Heart right ventricle (tissue), 16 donors: ENCODE data around the gene PTPRJ. TPM values are rescaled to one million over a fixed set of nuclear protein-coding genes. Genes with fewer than 3 reads are reported as not detected.
A peak's percentile ranks its signal among the peaks of the same experiment; 100 is the strongest.

ENCODE experiments used
- ATAC-seq, 8 donors: fragments of 200-7000 bp; cut with Tn5 transposase; one replicate each; pipeline ENCODE4 v1.9.1; 2020; ENCODE audit warnings: mild to moderate bottlenecking in 8 of 8, moderate library complexity in 8 of 8, moderate number of reproducible peaks in 1 of 8
- DNase-seq, 2 donors: peaks; one replicate each; pipeline ENCODE4 v3.0.0-alpha.2; 2020
- H3K27ac ChIP-seq, 10 donors: fragments of 200-600 bp; sonication (generic) in 2 of 10; one replicate each; pipeline versions ENCODE4 v1.5.0 to v1.8.0; 2020 to 2022; ENCODE audit warnings: mild to moderate bottlenecking in 3 of 10
- H3K27me3 ChIP-seq, 7 donors: fragments of 200-600 bp; one replicate each; pipeline ENCODE4 v1.8.0; 2021 to 2022; ENCODE audit warnings: mild to moderate bottlenecking in 2 of 7
- H3K36me3 ChIP-seq, 9 donors: fragments of 200-600 bp; sonication (generic) in 1 of 9; one replicate each; pipeline versions ENCODE4 v1.5.0 to v1.8.0; 2020 to 2022; ENCODE audit warnings: mild to moderate bottlenecking in 2 of 9
- H3K4me1 ChIP-seq, 9 donors: fragments of 200-600 bp; sonication (generic) in 1 of 9; one replicate each; pipeline versions ENCODE4 v1.5.0 to v1.8.0; 2020 to 2022; ENCODE audit warnings: mild to moderate bottlenecking in 4 of 9
- H3K4me3 ChIP-seq, 10 donors: fragments of 200-600 bp; sonication (generic) in 2 of 10; one replicate each; pipeline versions ENCODE4 v1.5.0 to v1.8.0; 2020 to 2022; ENCODE audit warnings: mild to moderate bottlenecking in 7 of 10, moderate library complexity in 2 of 10
- H3K9me3 ChIP-seq, 11 donors: fragments of 200-600 bp in 10 of 11; sonication (generic) in 2 of 11; one replicate each; pipeline versions ENCODE4 v1.5.0 to v1.8.0; 2013 to 2022; ENCODE audit warnings: mild to moderate bottlenecking in 2 of 11, control low read depth in 1 of 11, moderate library complexity in 1 of 11
- WGBS, 2 donors: extraction: QIAGEN DNeasy Blood & Tissue Kit; methylation state at CpG; one replicate each; pipeline ENCODE4 v1.1.7; 2013; ENCODE audit warnings: inconsistent platforms in 1 of 2; 5-methylcytosine and 5-hydroxymethylcytosine counted together
- intact Hi-C, 10 donors: fragments of 100-400 bp; cut with DNase I; formaldehyde crosslinking; loops; one replicate each; pipeline versions ENCODE4 v1.11.1 to v1.14.2; 2022
- polyA plus RNA-seq, 2 donors: library from polyadenylated mRNA; stranded (reverse); fragments of 200-250 nt; gene quantifications; one replicate each; pipeline ENCODE4 v1.2.3, GENCODE V29; 2013
- total RNA-seq, 10 donors: library from RNA; stranded (reverse); fragmentation: NEBNext Ultra II Directional in 3 of 10; extraction: Animal tissue kit (Norgen Biotek cat#: 25700) in 3 of 10; gene quantifications; one replicate each; pipeline versions ENCODE4 v1.2.1 to v1.2.4, GENCODE V29; 2021 to 2023
- TF ChIP-seq, protein P1 (sequence below), 9 donors: fragments of 200-600 bp; sonication (generic) in 2 of 9; IDR thresholded peaks; one replicate each; pipeline versions ENCODE4 v1.5.0 to v1.8.0; 2021 to 2022; ENCODE audit warnings: antibody characterized with exemption in 9 of 9, mild to moderate bottlenecking in 5 of 9, moderate library complexity in 1 of 9
- donor health status: Arrhythmogenic right ventricular cardiomyopathy.
- donor health status: ischemic (EF 13 %, LVEDD 7.1; RV severe dilation, severe dysfunction).
- donor health status: healthy with polysubstance abuse.
- donor health status: DM: no; HTN: yes; CAD: no.
- donor health status: DM: no; HTN: no; CAD: no.
- donor health status: ischemic (EF 25% LVEDD 6.9; RV normal size, moderate dysfunction).
- donor health status: ischemic (EF 25% LVEDD 5.7; RV mildly dilated, moderate dysfunction).
- donor health status: healthy.
- donor health status: DM: yes; HTN: yes; CAD: no.
- donor health status: Ischemic cardiomyopathy.
- donor health status: ischemic (EF 35%, LVEDD 5.7; RV mildly dilated, moderate dysfunction).
- donor health status: nonischemic (EF 11% LVEDD 7.7; RV severe dilation, severe dysfunction).
- donor health status: DM: yes; HTN: yes; CAD: no.
- donor health status: PGD.
- donor health status: ischemic (EF 29% LVEDD 5.4; RV normal size, mild dysfunction).
- donor health status: nonischemic (EF 23%, LVEDD 6.1; RV moderate dilation, normal function).

PTPRJ gene
- total and polyA plus RNA-seq, 12 donors: 0.78 to 22.9 (median 6.7) TPM

DNA sequence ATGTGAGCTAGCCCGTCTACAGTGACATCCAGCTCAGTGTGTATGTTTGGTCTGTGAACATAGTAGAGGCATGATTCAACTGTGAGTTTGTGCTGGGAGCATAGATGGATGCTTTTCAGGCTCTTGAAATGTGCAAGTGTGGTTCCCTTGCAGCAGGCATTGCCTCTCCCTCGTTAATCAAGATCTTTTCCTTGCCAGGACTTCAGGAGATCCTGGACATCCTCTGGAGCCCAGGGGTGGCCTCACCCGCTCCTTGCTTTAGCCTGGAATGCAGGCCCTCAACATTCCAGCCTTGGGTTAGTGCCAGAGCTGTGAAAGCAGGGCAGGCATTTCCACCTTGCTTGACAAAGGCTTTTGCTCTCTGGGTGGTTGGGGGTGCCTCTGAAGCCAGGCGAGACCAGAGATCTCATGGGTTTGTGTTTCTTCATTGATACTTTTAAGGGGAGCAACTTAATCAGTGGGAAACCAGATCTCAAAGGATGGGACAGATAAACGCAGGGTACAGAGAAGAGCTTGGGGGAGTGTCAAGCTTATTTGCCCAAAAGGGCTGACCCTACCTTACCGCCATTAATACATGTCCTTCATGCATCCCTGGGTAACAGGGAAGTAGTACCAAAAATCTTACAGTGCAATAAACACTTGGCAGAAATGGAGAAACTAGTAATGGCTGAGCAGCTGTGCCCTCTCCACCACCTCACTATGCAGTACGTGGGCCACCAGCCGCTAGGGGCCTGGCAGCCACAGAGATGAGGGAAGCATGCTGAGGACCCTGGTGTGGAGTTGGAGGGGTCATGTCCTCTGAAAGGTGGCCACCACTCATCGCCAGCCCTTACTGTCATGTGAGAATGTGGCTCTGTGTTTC lies 72.1 kb downstream of the PTPRJ start:
- H3K9me3 ChIP-seq: no peaks in the 10 kb centered on the region
- peak overlapping the region in 1 of 10 donors; percentile 40 for H3K27ac ChIP-seq
- WGBS, 2 donors: 73 to 78% methylated on average over 9 of the region's 9 CpGs
- no peaks in the 10 kb centered on the region for H3K36me3 ChIP-seq
- ATAC-seq (peak in 2 of 8 donors; percentile 43 to 59), DNase-seq (no peak)
- intact Hi-C loops: no loop called here
- TF ChIP-seq, protein P1, sequence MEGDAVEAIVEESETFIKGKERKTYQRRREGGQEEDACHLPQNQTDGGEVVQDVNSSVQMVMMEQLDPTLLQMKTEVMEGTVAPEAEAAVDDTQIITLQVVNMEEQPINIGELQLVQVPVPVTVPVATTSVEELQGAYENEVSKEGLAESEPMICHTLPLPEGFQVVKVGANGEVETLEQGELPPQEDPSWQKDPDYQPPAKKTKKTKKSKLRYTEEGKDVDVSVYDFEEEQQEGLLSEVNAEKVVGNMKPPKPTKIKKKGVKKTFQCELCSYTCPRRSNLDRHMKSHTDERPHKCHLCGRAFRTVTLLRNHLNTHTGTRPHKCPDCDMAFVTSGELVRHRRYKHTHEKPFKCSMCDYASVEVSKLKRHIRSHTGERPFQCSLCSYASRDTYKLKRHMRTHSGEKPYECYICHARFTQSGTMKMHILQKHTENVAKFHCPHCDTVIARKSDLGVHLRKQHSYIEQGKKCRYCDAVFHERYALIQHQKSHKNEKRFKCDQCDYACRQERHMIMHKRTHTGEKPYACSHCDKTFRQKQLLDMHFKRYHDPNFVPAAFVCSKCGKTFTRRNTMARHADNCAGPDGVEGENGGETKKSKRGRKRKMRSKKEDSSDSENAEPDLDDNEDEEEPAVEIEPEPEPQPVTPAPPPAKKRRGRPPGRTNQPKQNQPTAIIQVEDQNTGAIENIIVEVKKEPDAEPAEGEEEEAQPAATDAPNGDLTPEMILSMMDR (IDR thresholded peaks at IDR 0.05): no peak
- no peaks in the 10 kb centered on the region for H3K27me3 ChIP-seq
- peaks cover 0 to 90% (median 9%) of the 10 kb centered on the region in 9 donors for H3K4me1 ChIP-seq
- H3K4me3 ChIP-seq: no peak overlapping the region

DNA sequence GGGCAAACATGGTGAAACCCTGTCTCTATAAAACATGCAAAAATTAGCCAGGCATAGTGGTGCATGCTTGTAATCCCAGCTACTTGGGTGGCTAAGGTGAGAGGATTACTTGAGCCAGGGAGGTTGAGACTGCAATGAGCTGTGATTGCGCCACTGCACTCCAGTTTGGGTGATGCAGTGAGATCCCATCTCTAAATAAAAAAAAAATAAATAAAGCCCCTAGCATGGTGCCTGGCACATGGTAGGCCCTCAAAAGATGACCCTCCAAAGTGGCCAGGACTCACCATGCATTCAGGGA lies 74.6 kb downstream of the PTPRJ start:
- peaks cover 0 to 78% (median 8%) of the 10 kb centered on the region in 9 donors for H3K4me1 ChIP-seq
- H3K4me3 ChIP-seq: peak overlapping the region in 1 of 10 donors; percentile 7
- no peak for DNase-seq
- H3K27me3 ChIP-seq: no peaks in the 10 kb centered on the region
- WGBS, 2 donors: 98 to 100% methylated on average over 1 of the region's 1 CpG
- no peak for ATAC-seq
- peak overlapping the region in 1 of 10 donors; percentile 75 for H3K27ac ChIP-seq
- intact Hi-C loops: no loop called here
- TF ChIP-seq, protein P1 (IDR thresholded peaks at IDR 0.05): no peak
- no peaks in the 10 kb centered on the region for H3K36me3 ChIP-seq
- no peaks in the 10 kb centered on the region for H3K9me3 ChIP-seq

DNA sequence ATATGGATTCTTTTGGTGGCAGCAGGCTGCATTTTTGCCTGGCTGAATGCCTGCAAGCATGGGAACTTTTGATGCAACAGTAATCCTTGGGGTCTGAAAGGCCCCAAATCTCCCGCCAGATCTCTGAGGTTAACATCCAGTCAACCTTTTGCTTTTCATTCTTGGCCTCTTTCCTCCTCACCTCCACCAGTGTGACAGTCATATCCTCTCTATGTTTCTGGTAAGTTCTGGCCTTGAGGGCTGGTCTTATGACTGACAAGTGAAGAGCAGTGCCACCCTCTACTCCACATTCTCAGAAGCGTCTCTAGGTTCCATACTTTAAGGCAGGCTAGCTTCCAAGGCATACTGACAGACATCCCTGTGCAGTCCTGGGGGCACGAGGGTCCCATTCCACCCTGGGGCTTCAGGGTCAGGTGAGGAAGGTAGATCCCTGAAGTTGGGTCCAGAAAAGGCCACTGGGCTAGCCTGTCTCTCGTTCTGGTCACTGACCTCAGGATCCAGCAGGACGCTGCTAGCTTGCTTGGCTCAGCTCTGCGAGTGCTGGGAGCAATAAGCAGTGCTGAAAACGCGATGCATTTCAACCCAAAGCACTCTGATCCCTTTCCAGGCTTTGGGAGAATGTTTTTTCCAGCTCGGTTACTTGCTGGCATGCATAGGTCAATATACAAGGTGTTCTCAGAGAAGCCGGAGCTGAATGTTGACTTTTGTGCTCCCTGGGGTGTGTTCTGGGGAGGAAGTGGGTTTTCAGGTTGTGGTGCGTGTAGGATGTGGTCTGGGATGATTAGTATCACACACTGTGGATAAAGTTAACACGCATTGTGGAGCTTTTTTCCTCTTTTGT lies 75.2 kb downstream of the PTPRJ start:
- peak overlapping the region in 1 of 10 donors; percentile 2 for H3K4me3 ChIP-seq

More for the DNA sequence above, 75.2 kb downstream of the PTPRJ start:
- peaks cover 0 to 76% (median 8%) of the 10 kb centered on the region in 9 donors for H3K4me1 ChIP-seq
- no peaks in the 10 kb centered on the region for H3K27me3 ChIP-seq
- no peaks in the 10 kb centered on the region for H3K36me3 ChIP-seq
- no peaks in the 10 kb centered on the region for H3K9me3 ChIP-seq
- DNase-seq (no peak), ATAC-seq (peak in 1 of 8 donors; percentile 21)
- WGBS, 2 donors: 62 to 70% methylated on average over 12 of the region's 12 CpGs
- peak overlapping the region in 1 of 10 donors; percentile 75 for H3K27ac ChIP-seq
- TF ChIP-seq, protein P1 (IDR thresholded peaks at IDR 0.05): no peak
- intact Hi-C loops: no loop called here
